ENCODE data around the gene CDHR3.

DNA sequence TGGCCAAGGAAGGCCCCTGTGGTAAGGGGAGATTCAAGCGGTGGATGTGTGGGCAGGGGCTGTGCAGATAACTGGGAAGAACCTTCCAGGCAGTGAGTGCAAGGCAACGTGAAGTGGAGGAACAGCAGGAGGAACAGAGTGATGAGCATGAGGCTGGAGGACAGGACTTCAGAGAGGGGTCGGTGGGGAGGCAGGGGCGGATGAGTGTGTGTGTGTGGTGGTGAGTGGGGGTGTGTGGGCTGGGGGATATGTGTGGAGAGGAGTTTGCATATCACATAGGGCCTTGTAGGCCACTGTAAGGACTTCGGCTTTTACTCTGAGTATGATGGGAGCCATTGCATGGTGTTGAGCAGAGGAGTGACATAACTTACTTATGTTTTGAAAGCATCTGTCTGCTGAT lies 75.2 kb downstream of the CDHR3 start:
- TF ChIP-seq, protein P1, sequence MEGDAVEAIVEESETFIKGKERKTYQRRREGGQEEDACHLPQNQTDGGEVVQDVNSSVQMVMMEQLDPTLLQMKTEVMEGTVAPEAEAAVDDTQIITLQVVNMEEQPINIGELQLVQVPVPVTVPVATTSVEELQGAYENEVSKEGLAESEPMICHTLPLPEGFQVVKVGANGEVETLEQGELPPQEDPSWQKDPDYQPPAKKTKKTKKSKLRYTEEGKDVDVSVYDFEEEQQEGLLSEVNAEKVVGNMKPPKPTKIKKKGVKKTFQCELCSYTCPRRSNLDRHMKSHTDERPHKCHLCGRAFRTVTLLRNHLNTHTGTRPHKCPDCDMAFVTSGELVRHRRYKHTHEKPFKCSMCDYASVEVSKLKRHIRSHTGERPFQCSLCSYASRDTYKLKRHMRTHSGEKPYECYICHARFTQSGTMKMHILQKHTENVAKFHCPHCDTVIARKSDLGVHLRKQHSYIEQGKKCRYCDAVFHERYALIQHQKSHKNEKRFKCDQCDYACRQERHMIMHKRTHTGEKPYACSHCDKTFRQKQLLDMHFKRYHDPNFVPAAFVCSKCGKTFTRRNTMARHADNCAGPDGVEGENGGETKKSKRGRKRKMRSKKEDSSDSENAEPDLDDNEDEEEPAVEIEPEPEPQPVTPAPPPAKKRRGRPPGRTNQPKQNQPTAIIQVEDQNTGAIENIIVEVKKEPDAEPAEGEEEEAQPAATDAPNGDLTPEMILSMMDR (IDR thresholded peaks at IDR 0.05), result no peak
- no peak for TF ChIP-seq POLR2A (IDR thresholded peaks at IDR 0.05)
